Ascending aorta (tissue), 2 donors: ENCODE data around the gene PCMT1. TPM values are rescaled to one million over a fixed set of nuclear protein-coding genes. Genes with fewer than 3 reads are reported as not detected.

ENCODE experiments used
- DNase-seq, 2 donors: peaks; one replicate each; pipeline ENCODE4 v3.0.0-alpha.2; 2019; ENCODE audit warnings: low spot score in 2 of 2
- H3K27ac ChIP-seq, 2 donors: fragments of 200-600 bp; sonication (generic); one replicate each; pipeline ENCODE4 v1.5.1; 2016 to 2017; ENCODE audit warnings: mild to moderate bottlenecking in 1 of 2
- H3K27me3 ChIP-seq: fragments of 200-600 bp; sonication (generic); one replicate; pipeline ENCODE4 v1.5.1; 2017
- H3K36me3 ChIP-seq, 2 donors: fragments of 200-600 bp; sonication (generic); one replicate each; pipeline ENCODE4 v1.5.1; 2016
- H3K4me1 ChIP-seq, 2 donors: fragments of 200-600 bp; sonication (generic); one replicate each; pipeline ENCODE4 v1.5.1; 2016 to 2017; ENCODE audit warnings: mild to moderate bottlenecking in 1 of 2
- H3K4me3 ChIP-seq, 2 donors: fragments of 200-600 bp; sonication (generic); one replicate each; pipeline ENCODE4 v1.5.1; 2016 to 2017; ENCODE audit warnings: mild to moderate bottlenecking in 1 of 2
- H3K9me3 ChIP-seq, 2 donors: fragments of 200-600 bp; sonication (generic); one replicate each; pipeline ENCODE4 v1.5.1; 2016
- CTCF ChIP-seq, 3 experiments: fragments of 200-600 bp in 2 of 3; fragments of 450-650 bp in 1 of 3; sonication (generic) in 2 of 3; IDR thresholded peaks; one replicate each; pipeline ENCODE4 v1.5.1; 2016 to 2019; ENCODE audit warnings: antibody characterized with exemption in 3 of 3, mild to moderate bottlenecking in 1 of 3, moderate library complexity in 1 of 3
- intact Hi-C: fragments of 100-400 bp; cut with DNase I; formaldehyde crosslinking; loops from one replicate; pipeline ENCODE4 v1.15.1; 2023
- total RNA-seq: library from RNA; depleted of rRNA; stranded (reverse); fragments of >200 nt; gene quantifications from one replicate; pipeline ENCODE4 v1.1.0, GENCODE V29; 2016

The PCMT1 gene
- total RNA-seq, 1 donor from 2014 or later: 23.5 TPM

GRCh38 chr6:149717255-149717587, 32.3 kb upstream of the PCMT1 start:
- Histone ChIP-seq H3K9me3 (no peaks in the 10 kb centered on the region), H3K36me3 (no peaks in the 10 kb centered on the region), H3K4me3 (peak overlapping the region; percentile 97), H3K4me1 (peaks cover 4 to 20% of the 10 kb centered on the region in 2 donors), H3K27ac (peak overlapping the region; percentile 100), H3K27me3 (no peaks in the 10 kb centered on the region)
- intact Hi-C loops: loop anchor here (2.0 to 5.0 kb wide), 3 partner anchors 68 to 170 kb away; partner anchors contain the start of genes GINM1, KATNA1 and PPIL4
- no peak for TF ChIP-seq CTCF (IDR thresholded peaks at IDR 0.05)
- DNase-seq: no peak

- intact Hi-C loops: loop anchor here (1.0 to 5.0 kb wide), 4 partner anchors 28 to 171 kb away; partner anchors contain the start of genes GINM1, KATNA1, NUP43 and PPIL4
- Histone ChIP-seq H3K36me3 (no peaks in the 10 kb centered on the region), H3K9me3 (no peaks in the 10 kb centered on the region), H3K27ac (peak within 1 kb of the TSS; percentile 100), H3K27me3 (no peaks in the 10 kb centered on the region), H3K4me1 (peaks cover 4 to 20% of the 10 kb centered on the region in 2 donors), H3K4me3 (peak within 1 kb of the TSS; percentile 97)
- peak; percentile 57 to 93 for DNase-seq
- no peak for TF ChIP-seq CTCF (IDR thresholded peaks at IDR 0.05)
Measured at GRCh38 chr6:149717588-149718458, 31.7 kb upstream of the PCMT1 start, which contains the start of gene LATS1. TSS of gene LATS1 (minus strand) at chr6:149718101. CDS start at chr6:149702126, 15,975 bp downstream.

GRCh38 chr6:149719531-149719930, 30.0 kb upstream of the PCMT1 start:
- Histone ChIP-seq H3K4me1 (peaks cover 4 to 18% of the 10 kb centered on the region in 2 donors), H3K9me3 (no peaks in the 10 kb centered on the region), H3K4me3 (no peak overlapping the region), H3K36me3 (peaks cover 0 to under 1% of the 10 kb centered on the region in 2 donors), H3K27me3 (no peaks in the 10 kb centered on the region), H3K27ac (no peak overlapping the region)
- DNase-seq: no peak
- TF ChIP-seq CTCF (IDR thresholded peaks at IDR 0.05): no peak
- intact Hi-C loops: loop anchor here (5.0 kb wide), 2 partner anchors 152 to 172 kb away; partner anchors contain the start of genes GINM1 and PPIL4

GRCh38 chr6:149723262-149723661, 26.3 kb upstream of the PCMT1 start:
- DNase-seq: no peak
- no peak overlapping the region for H3K27ac ChIP-seq
- intact Hi-C loops: no loop called here

GRCh38 chr6:149723771-149724417, 25.6 kb upstream of the PCMT1 start:
- H3K36me3 ChIP-seq: peaks cover 13 to 24% of the 10 kb centered on the region in 2 donors
- no peak for DNase-seq

More at GRCh38 chr6:149723262-149723661, 26.3 kb upstream of the PCMT1 start:
- TF ChIP-seq CTCF (IDR thresholded peaks at IDR 0.05): no peak
- no peaks in the 10 kb centered on the region for H3K4me1 ChIP-seq
- H3K9me3 ChIP-seq: no peaks in the 10 kb centered on the region
- H3K4me3 ChIP-seq: no peak overlapping the region
- no peaks in the 10 kb centered on the region for H3K27me3 ChIP-seq
- H3K36me3 ChIP-seq: peaks cover 6 to 20% of the 10 kb centered on the region in 2 donors

More at GRCh38 chr6:149723771-149724417, 25.6 kb upstream of the PCMT1 start:
- H3K4me3 ChIP-seq: no peak overlapping the region
- H3K27me3 ChIP-seq: no peaks in the 10 kb centered on the region
- peak; percentile 36 to 60 (median 39) for TF ChIP-seq CTCF (IDR thresholded peaks at IDR 0.05)
- H3K9me3 ChIP-seq: no peaks in the 10 kb centered on the region
- H3K27ac ChIP-seq: no peak overlapping the region
- intact Hi-C loops: no loop called here
- H3K4me1 ChIP-seq: no peaks in the 10 kb centered on the region
